GM19240 (cell line): Measurements from ENCODE around the gene LPP.
"Not testable (repeated sequence)": the region's sequence is repeated elsewhere in the genome, so short reads cannot be mapped to it uniquely, and the experiment has no call there.

Source experiments
- DNase-seq: peaks from one replicate; pipeline ENCODE4 v3.0.0; 2011; ENCODE audit warnings: low spot score; ENCODE audit not compliant: insufficient read length

Gene LPP

DNA sequence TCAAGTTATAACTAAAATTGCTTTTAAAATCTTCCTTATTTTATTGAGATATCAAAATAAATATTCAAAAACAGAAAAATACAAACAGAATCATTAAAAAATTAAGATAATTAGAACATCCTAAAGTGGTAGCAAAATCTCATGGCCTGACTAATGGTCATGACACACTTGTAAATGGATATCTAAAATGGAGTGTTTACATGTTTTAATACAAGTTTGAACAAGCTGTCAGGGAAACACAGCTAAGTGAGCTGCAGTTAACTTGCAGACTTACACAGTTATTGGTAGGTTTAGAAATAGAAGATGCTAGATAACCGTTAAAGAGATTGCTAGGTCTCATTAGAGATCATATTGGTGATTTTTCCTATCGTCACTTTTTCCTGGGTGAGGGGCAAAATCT, 242.3 kb downstream of the LPP start:
- DNase-seq = no peak

DNA sequence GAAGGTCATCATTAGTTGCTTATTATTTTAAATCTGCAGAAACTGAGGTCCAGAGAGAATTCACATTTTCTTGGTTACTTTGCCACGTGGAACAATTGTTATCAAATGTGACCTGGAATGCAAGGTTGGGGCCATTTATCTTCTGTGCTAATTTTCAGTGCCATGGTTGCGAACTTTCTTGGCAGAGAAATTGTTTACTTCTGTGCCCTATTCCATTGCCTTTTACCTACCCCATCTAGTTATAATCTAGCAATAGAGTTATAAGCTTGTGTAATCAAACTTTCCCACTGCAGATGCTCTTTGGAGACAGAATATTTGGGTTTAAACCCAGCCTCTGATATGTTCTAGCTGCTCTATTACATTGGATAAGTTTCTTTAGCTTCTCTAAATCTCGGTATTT, 242.9 kb downstream of the LPP start:
- no peak for DNase-seq

DNA sequence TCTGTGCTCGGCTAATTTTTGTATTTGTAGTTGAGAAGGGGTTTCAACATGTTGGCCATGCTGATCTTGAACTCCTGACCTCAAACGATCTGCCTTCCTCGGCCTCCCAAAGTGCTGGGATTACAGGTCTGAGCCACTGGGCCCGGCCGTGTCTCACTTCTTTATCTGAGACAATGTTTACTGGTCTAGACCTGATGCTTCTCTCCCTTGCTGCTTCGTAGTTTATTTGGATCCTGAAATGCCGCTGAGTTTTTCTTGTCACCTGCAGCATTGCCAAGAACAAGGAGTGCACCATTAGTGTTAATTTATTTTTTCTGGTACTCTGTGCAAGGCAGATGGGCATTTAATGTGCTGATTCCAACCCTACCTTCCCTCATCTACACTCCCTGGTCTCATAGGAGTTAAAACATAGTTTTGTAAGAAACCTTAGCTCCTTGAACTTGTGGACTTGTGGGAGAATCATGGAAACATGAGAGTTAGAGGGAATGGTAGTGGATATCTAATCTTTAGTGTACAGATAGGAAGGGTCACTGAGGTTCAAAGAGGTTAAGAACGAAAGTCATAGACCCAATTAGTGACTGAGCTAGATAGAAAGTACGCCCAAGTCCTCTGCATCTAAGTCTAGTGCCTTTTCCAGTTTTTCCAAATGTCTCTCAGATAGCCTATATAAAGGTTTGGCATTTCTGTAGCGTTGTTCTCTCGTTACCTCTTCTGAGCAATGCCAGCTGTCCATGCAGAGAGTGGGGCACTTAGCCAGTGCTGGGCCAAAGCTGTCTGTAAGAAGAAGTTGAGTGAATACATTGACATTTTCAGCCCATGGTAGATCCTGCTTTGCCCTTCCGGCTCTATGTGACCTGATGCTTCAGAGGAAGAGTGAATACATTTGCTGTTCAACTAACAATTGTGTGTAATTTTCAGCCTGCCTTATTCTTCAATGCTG, 244.1 kb downstream of the LPP start:
- DNase-seq = no peak

DNA sequence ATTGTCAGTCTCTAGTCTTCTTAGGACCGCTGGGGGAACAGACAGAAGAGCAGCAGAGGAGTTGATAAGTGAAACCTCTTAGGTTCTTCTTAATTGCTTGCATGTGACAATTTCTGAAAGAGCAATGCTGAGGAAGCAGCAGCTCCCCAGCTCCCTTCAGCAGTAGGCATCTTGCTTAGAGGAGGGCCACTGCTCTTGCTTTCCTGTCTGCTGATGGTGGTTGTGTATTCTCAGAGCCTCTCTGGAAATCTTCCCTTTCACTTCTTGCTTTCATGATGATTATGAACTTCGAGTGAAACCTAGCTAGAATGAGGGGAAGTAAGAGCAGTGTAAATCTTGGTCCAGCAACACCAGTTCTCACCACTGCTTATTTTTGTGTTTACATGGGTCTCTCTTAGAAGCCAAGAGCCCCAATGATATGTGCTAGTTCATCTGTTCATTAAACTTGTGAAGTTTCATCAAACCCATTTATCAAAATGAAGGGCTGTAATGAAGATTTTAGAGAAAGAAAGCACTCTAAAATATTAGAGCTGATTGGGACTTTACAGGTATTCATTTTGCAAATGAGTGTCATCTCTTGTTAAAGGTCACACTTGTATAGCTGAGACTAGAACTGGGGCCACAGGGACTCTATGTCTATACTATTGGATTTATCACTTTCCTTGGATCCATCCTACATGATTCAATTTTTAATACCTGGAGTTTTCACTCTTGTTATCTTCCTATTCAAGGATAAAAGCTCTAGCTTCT, 246.7 kb downstream of the LPP start:
- peak; percentile 20 for DNase-seq

DNA sequence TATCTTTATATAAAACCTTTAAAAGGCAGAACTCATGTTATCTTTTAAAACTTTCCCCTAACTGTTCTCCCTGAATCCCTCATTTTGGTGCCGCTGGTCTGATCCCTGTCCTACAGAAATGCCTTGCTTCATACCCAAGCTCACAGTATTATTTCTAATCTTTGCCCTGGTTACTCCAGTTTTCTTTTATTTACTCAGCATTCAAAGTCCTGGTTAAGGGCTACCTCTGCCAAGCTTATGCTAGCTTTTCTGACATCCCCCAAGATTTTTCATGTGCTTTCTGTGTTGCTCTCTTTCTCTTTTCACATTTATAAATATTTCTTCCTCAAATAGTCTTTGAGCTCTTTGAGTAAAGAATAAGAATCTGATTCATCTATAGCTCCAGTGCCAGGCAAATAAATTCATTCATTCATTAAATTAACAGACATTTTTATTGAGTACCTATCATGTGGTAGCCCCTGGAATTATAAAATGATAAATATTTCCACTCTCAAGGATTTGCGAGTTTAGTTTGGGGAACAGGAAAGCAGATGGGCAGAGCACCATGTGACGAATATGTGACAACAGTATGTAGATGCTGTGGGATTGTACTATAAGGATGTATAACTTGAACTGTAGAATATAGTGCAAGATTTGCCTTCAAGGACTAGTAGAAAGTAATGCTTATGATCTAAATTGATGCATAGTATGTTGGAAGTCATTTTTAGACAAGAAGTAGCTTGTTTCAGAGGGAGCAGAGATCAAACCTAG, 247.5 kb downstream of the LPP start:
- no peak for DNase-seq

DNA sequence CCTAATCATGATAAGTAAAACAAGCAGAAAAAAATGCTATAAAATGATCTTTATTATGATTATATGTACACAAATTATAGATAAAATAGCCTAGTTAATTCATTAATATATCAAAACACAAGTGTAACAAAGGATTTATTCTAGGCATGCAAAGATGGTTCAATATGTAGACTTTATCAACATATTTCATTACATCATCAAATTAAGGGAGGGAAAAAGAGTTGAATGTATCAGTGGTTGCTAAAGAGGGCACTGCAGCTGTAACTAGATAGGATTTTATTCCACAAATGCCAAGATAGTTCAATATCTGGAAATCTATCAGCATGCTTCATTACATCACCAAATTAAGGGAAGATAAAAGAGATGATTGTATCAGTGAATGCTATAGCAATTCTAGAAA, 248.3 kb downstream of the LPP start:
- DNase-seq = no peak

DNA sequence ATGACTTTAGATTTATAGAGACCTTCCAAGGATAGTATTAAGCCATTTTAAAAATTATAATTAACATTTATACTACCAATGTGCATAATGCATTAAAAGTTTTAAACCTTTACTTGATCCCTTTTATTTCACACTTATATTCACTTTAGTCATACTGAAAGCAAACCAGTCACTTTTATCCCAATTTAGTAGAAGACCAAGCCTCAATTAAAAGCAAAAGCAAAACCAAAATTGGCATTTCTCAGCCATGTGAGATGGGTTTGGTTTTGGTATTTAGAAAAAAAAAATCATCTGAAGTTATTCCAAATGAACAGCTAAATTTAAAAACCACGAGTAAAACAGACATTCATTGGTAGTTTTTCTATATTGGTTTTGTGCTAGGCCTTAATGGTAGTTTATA, 249.4 kb downstream of the LPP start:
- no peak for DNase-seq

DNA sequence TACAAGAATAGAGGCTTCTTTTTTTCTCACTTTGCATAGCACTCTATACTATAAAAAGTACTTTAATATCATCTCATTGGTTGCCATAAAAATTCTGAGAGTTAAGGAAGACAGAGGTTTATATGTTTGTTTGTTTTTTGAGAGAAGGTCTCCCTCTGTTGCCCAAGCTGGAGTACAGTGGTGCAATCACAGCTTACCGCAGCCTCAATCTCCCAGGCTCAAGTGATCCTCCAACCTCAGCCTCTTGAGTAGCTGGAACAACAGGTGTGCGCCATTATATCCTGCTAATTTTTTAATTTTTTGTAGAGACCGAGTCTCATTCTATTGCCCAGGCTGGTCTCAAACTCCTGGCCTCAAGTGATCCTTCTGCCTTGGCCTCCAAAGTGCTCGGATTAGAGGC, 250.2 kb downstream of the LPP start:
- no peak for DNase-seq

DNA sequence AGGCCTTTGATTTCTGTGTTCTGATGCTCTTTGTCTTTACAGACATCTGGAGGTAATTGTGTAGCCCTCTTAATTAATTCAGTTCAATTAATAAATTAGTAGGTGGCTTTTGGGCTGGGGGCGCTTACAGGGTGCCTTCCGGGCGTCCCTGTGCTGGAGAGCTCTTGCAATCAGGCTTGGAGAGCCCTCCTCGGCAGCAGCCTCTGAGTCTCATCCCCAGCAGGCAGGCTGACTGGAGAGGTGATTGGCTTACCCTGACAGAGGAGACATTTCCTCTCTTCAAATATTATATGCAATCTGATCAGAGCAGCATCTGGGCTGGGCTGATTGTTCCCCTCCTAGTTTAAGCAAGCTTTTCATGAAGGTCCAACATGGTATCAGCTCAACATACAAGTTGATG, 250.7 kb downstream of the LPP start:
- no peak for DNase-seq

DNA sequence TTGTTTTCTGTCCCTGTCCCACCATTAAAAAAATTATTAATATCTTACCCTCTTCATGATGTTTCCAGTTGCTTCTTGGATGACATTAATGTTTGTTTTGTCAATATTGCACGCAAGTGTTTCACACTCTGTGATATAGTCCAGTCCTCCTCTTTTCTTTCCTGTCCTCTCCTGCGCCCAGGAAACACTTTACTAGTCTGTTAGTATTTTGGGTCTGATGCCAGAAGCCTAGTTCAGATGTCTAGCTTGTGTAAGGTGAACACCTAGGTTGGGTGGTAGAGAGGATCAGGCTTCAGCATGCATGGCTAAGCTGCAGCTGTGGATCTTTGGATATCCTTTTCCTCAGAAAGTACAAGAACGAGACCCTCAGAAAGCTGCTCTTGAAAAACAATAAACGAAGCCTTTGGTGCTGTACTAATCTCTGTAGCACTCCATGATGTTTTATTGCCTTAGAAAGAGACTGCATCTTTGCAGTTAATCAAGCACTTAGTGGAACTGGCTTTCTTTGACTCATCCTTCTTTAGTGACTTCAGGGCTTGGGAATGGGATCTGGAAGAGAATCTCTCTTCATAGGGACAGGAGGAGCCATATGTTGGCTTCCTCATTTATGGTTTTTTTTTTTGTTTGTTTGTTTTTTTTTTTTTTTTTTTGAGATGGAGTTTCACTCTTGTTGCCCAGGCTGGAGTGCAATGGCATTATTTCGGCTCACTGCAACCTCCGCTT, 253.4 kb downstream of the LPP start:
- no peak for DNase-seq

DNA sequence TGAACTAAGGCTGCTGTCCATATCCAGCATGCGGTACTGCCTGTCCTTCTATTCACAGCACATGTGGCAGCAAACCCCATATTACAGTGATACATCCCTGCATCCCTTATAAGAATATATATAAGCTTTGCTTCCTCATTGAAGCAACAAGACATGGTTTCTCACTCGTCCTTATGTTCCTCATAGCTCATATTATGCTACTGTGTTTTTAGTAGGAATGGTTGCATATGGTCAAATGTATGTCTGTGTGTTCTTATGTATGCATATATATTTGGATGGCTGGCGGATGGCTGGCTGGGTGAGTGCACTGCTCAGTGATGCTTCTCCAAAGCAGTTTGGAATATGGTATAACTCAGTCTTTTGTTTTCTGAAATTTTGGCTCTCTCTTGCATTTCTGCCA, 254.9 kb downstream of the LPP start:
- no peak for DNase-seq

DNA sequence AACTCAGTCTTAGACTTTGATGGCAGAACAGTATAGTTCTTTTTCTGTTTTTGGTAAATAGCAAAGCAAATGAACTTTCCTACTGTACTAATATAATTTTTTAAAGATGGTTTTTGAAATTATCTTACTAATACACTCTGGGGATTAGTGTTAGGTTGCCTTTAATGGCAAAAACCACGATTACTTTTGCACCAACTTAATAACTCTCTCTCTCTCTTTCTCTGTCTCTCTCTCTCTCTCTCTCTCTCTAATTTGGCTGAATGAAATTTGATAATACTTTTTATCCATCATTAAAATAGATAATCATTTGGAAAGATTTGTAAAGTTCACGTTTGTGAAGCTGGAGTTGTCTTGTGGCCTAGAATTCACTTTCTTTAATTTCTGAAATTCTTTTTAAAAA, 257.8 kb downstream of the LPP start:
- DNase-seq = no peak

DNA sequence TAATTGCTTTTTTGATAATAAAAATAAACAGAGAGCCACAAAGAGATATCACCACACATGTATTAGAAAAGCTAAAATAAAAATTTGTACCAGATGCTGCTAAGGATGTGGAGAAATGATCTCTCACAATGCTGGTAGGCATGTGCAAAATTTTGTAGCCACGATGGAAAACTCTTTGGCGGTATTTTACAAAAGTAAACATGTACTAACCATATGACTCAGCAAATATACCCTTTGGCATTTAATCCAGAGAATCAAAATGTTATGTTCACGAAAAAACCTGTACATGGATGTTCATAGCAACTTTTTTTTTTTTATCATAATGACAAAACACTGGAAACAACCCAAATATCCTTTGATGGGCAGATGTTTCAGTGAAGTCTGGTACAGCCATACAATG, 261.2 kb downstream of the LPP start:
- DNase-seq = no peak

DNA sequence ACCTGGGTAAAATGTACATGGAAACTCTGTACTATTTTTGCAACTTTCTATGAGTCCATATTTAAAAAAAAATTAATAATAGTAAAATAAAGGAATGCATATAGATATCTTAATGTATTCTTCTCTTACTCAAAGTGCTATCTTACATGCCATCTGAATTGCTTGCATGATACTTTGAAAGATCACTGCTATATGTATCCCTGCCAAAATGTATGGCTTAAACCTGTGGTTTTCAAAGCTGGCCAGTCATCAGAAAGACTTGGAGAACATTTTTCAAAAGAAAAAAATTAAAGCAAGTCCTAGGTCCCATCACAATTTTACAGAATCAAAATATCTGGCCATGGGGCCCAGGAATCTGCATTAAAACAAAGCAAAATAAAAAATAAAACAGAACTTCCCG, 262.1 kb downstream of the LPP start:
- no peak for DNase-seq

DNA sequence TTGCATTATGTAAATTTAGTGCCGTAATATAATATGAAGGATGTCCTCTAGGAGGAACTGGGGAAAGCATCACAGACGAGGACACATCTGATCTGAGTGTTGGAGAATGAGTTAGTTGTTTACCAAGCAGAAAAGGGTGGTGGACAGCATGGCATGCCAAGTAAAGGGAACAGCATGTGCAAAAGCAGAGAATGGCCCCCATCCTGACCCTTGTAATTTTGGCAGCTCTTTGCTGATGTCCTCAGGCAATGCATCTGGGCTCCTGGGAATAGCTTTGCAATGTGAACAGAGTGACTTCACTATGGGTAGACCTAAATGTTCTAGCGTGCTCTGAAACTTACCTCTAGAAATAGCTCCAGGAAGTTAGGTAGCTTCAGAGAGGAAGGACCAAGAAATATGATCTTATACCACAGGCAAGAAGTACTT, 263.3 kb downstream of the LPP start:
- DNase-seq = no peak

DNA sequence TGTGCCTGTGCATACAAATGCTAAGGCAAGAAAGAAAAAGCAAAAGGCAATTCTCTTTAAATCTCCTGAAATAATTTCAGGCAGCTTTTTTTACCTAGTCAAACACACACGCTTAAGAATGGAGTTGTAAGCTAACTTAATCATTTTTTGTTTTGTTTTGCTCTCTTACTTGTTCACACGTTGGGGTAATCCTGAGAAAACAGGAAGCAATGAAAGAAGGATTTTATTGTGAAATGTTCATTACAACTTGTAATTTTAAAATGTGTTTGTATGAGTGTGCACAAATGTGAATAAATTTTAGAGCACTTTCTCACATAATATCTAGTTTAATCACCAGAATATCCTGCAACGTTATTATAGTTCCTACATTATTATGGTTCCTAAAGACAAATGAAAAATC, 263.8 kb downstream of the LPP start:
- no peak for DNase-seq

DNA sequence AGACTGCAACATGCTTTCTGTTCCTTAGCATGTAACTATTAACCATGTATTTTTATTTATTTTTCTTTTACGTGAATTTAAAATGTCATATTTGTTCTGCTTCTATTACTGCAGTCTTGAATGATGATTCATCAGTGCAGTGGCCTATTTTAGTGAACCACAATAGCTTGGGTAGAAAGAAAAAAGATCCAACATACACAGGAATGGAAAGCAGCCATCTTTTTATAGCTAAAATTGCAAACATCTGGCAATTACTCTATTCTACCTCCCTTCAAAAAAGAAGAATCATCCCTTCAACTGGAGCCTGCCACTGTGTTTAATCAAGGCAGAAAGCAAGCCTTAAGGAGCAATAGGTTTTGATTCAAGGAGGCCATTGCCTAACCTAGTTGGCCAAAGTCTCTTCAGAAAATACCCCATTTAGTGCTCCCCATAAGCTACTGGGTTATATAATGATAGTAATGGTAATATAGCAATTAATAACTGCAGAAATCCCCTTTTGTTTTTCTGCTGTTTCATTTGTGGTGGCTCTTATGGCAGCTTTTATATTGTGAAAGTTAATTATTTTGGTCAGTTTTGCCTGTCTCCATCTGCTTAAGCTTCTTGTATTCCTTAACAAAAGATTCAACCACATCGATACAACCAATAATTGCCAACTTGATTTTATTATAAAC, 267.3 kb downstream of the LPP start:
- no peak for DNase-seq

DNA sequence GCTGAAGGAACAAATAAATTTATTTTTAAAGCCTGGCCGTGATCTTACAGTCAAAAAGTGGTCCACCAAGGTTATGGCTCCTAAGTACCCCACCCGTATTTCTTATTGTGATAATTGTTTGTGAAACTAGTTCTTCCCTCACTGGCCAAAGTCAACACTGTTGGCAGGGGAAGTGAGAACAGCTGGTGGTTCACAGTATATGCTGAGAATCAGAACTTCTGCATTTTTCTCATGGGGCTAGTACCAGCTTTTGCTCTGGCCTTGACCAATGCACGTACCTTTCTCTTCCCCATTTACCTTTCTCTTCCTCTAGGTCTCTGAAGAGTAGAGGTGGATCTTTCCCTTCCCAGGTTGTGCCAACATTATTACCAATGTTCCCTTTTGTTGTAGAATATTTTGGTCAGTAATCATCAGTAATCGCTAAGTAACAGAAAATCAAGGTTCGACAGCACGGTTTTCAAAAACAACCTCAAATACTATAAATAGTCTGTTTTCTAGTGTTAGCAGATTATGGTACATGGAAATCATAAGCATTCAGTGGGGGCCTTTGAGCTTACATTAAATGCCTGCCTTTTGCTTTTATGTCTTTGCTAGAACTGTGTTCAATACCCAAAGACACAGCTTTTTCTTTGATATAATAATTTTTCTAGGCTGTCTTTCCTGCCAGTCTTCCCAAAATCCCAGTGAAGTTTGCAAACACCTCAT, 268.0 kb downstream of the LPP start:
- peak; percentile 33 for DNase-seq

DNA sequence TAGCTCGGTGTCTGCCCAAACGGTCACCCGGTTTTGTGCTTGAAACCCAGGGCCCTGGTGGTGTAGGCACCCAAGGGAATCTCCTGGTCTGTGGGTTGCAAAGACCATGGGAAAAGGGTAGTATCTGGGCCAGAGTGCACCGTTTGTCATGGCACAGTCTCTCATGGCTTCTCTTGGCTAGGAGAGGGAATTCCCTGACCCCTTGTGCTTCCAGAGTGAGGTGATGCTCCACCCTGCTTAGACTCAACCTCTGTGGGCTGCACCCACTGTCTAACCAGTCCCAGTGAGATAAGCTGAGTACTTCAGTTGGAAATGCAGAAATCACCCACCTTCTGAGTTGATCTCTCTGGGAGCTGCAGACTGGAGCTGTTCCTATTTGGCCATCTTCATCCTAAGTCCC, 274.0 kb downstream of the LPP start:
- DNase-seq = not testable (repeated sequence)

DNA sequence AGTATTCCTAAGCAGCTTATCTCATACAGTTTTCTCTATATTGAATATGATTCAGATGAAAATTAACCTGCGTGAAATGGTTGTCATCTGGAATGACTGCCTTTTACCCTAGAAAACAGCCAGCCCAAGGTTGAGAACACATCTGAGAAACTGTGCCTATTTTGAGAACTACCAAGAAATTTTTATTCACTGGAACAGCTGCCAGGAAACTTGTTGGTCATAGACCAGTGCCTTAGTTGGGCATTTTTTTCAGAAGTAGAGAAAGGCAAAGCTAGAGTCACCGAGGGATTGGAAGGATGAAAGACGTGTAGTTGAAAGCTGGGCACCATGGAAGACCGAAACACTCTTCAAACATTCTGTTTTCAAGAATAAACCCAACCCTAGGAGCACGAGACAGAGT, 277.1 kb downstream of the LPP start:
- no peak for DNase-seq
